Suprapubic skin (tissue), 3 donors: ENCODE data around the gene NCLN.

Experiments used
- POLR2A ChIP-seq, 2 donors: fragments of 450-650 bp; IDR thresholded peaks; one replicate each; pipeline ENCODE4 v1.6.1; 2017; ENCODE audit warnings: antibody characterized with exemption in 2 of 2, mild to moderate bottlenecking in 2 of 2, moderate library complexity in 2 of 2
- TF ChIP-seq, protein P1 (sequence below), 2 donors: fragments of 200-600 bp in 1 of 2; fragments of 450-650 bp in 1 of 2; sonication (generic) in 1 of 2; IDR thresholded peaks; one replicate each; pipeline ENCODE4 v1.5.1; 2016 to 2019; ENCODE audit warnings: antibody characterized with exemption in 2 of 2, mild to moderate bottlenecking in 1 of 2, moderate library complexity in 1 of 2

DNA sequence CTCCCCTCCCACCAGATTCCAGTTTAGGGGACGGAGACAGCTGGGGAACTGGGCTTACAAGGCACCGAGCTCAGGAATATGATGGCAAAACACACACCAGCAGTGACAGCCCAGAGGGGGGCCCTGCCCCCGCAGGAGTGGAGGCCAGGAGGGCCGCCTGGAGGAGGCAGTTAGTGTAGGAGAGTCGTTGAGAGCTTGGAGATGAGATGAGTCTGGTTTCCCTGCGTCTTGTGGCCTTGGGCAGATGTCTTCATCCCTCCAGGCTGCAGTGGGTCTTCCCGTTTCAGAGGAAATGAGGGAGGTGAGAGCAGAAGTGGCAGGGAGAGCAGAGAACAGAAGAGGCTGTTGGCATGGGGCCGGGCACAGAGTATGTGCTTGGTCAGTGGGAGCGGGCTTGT is 43.6 kb downstream of the NCLN start:
- TF ChIP-seq, protein P1, sequence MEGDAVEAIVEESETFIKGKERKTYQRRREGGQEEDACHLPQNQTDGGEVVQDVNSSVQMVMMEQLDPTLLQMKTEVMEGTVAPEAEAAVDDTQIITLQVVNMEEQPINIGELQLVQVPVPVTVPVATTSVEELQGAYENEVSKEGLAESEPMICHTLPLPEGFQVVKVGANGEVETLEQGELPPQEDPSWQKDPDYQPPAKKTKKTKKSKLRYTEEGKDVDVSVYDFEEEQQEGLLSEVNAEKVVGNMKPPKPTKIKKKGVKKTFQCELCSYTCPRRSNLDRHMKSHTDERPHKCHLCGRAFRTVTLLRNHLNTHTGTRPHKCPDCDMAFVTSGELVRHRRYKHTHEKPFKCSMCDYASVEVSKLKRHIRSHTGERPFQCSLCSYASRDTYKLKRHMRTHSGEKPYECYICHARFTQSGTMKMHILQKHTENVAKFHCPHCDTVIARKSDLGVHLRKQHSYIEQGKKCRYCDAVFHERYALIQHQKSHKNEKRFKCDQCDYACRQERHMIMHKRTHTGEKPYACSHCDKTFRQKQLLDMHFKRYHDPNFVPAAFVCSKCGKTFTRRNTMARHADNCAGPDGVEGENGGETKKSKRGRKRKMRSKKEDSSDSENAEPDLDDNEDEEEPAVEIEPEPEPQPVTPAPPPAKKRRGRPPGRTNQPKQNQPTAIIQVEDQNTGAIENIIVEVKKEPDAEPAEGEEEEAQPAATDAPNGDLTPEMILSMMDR (IDR thresholded peaks at IDR 0.05) = no peak
- TF ChIP-seq POLR2A (IDR thresholded peaks at IDR 0.05) = no peak
